Upper lobe of right lung (tissue), 1 donor: ENCODE measurements around the gene GLA. TPM values are rescaled to one million over a fixed set of nuclear protein-coding genes. Genes with fewer than 3 reads are reported as not detected.

Source experiments
- ATAC-seq: fragments of 200-7000 bp; cut with Tn5 transposase; one replicate; pipeline ENCODE4 v1.9.1; 2020; ENCODE audit warnings: mild to moderate bottlenecking, moderate library complexity
- DNase-seq: peaks from one replicate; pipeline ENCODE4 v3.0.0-alpha.2; 2020
- H3K27ac ChIP-seq: fragments of 200-600 bp; one replicate; pipeline ENCODE4 v1.8.0; 2022
- H3K27me3 ChIP-seq: fragments of 200-600 bp; one replicate; pipeline ENCODE4 v1.8.0; 2022; ENCODE audit warnings: mild to moderate bottlenecking
- H3K36me3 ChIP-seq: fragments of 200-600 bp; one replicate; pipeline ENCODE4 v1.8.0; 2022
- H3K4me1 ChIP-seq: fragments of 200-600 bp; one replicate; pipeline ENCODE4 v1.8.0; 2022
- H3K4me3 ChIP-seq: fragments of 200-600 bp; one replicate; pipeline ENCODE4 v1.8.0; 2022; ENCODE audit warnings: mild to moderate bottlenecking
- H3K9me3 ChIP-seq: fragments of 200-600 bp; one replicate; pipeline ENCODE4 v1.8.0; 2022
- intact Hi-C: fragments of 100-400 bp; cut with DNase I; formaldehyde crosslinking; loops from one replicate; pipeline ENCODE4 v1.11.0; 2022
- total RNA-seq: library from RNA; stranded (reverse); fragmentation: NEBNext Ultra II Directional; extraction: Animal tissue kit (Norgen Biotek cat#: 25700); gene quantifications from one replicate; pipeline ENCODE4 v1.2.1, GENCODE V29; 2021
- TF ChIP-seq, protein P1 (sequence below): fragments of 200-600 bp; IDR thresholded peaks from one replicate; pipeline ENCODE4 v1.8.0; 2022; ENCODE audit warnings: antibody characterized with exemption
- donor health status: DM: no; HTN: yes; CAD: no; lungs with severe emphysema.

Gene GLA
- total RNA-seq, 1 donor from 2014 or later, result 46.3 TPM

DNA sequence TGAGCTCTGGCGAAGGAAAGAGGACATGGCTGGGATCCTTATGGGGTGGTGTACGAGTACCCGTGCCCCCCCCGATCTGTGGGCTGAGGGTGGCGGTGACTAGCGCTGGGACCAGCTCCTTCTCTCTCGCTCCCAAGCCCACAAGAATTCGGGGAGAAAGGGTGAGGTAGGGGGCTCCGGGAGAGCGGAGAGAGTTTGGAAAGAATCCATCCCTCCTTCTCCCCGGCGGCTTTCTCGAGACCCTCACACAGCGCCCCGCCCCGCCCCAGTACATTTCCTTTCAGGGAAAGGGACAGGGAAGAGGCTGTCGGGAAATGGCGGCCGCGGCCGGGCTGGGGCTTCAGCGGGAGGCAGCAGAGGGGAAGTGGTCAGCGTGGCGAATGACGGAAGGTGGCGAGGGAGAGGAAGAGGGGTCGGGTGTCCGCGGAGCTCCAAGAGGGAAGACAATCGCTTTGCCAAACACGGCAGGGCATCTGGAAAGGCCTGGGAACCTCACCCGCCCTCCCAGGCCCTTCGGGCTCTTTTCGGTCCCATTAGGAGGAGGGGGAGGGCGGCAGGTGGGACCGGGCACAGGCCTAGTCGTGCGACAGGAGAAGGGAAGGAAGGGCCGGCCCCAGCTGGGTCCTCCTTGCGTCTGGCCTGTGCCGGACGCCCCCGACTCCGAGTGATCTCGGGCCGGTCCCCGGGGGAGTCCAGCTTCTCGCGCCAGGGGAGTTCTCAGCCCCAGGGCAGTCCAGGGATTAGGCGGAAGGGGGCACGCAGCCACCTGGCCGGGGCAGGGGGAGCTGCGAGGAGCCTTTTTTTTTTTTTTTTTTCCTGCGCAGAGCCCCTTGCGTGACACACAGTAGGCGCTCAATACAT lies 10.5 kb upstream of the GLA start:
- no peaks in the 10 kb centered on the region for H3K4me1 ChIP-seq
- ATAC-seq, result peak; percentile 90
- intact Hi-C loops, result no loop called here
- H3K27ac ChIP-seq, result peak overlapping the region; percentile 94
- no peaks in the 10 kb centered on the region for H3K27me3 ChIP-seq
- no peaks in the 10 kb centered on the region for H3K36me3 ChIP-seq
- TF ChIP-seq, protein P1, sequence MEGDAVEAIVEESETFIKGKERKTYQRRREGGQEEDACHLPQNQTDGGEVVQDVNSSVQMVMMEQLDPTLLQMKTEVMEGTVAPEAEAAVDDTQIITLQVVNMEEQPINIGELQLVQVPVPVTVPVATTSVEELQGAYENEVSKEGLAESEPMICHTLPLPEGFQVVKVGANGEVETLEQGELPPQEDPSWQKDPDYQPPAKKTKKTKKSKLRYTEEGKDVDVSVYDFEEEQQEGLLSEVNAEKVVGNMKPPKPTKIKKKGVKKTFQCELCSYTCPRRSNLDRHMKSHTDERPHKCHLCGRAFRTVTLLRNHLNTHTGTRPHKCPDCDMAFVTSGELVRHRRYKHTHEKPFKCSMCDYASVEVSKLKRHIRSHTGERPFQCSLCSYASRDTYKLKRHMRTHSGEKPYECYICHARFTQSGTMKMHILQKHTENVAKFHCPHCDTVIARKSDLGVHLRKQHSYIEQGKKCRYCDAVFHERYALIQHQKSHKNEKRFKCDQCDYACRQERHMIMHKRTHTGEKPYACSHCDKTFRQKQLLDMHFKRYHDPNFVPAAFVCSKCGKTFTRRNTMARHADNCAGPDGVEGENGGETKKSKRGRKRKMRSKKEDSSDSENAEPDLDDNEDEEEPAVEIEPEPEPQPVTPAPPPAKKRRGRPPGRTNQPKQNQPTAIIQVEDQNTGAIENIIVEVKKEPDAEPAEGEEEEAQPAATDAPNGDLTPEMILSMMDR, result no peak
- H3K4me3 ChIP-seq, result peak overlapping the region; percentile 61
- no peaks in the 10 kb centered on the region for H3K9me3 ChIP-seq
- peak; percentile 87 for DNase-seq

DNA sequence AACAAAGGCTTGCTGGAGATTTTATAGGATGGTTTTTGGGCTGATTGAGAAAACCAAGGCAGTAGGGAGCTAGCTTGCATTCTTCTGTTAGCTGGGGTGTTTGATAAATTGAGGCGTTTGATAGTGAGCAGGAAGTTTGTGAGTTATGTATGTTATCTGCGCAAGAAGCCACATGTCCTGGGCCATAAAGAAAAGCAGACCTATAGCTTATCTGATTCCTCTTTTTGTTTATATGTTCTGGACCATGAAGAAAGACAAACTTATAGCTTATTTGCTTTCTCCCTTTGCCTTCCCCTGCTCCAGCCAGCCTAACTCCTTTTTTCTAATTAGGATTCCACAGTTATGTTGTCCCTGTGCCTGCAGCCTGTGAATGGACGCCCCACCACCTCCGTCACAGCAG lies 9.5 kb upstream of the GLA start:
- DNase-seq (no peak), ATAC-seq (no peak)
- peaks cover 2% of the 10 kb centered on the region for H3K36me3 ChIP-seq
- H3K4me3 ChIP-seq, result peak overlapping the region; percentile 61
- no peaks in the 10 kb centered on the region for H3K9me3 ChIP-seq
- no peaks in the 10 kb centered on the region for H3K27me3 ChIP-seq
- intact Hi-C loops, result no loop called here
- TF ChIP-seq, protein P1, result no peak
- H3K27ac ChIP-seq, result peak overlapping the region; percentile 94
- no peaks in the 10 kb centered on the region for H3K4me1 ChIP-seq

DNA sequence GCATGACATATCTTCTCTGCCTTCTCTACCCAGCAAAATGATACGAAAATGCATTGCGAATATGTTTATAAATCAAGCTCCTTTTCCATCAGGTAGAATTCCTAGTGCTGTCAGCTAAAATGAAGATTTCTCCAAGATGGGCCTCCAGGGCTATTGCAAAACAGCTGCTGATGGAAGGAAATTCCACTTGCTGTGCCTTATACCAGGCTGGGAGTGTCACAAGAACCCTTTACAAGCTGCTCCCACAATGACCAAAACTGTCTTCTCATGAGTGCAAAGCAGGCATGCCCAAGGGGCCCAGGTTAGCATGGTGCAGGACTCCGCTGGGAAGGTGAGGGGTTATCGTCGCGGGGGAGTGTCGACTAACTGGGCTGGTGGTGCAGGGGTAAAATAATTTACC lies 9.0 kb upstream of the GLA start:
- Histone ChIP-seq H3K4me1 (no peaks in the 10 kb centered on the region), H3K27ac (no peak overlapping the region), H3K27me3 (no peaks in the 10 kb centered on the region), H3K4me3 (no peak overlapping the region), H3K9me3 (no peaks in the 10 kb centered on the region), H3K36me3 (peaks cover 4% of the 10 kb centered on the region)
- TF ChIP-seq, protein P1, result no peak
- intact Hi-C loops, result no loop called here
- ATAC-seq (no peak), DNase-seq (no peak)

DNA sequence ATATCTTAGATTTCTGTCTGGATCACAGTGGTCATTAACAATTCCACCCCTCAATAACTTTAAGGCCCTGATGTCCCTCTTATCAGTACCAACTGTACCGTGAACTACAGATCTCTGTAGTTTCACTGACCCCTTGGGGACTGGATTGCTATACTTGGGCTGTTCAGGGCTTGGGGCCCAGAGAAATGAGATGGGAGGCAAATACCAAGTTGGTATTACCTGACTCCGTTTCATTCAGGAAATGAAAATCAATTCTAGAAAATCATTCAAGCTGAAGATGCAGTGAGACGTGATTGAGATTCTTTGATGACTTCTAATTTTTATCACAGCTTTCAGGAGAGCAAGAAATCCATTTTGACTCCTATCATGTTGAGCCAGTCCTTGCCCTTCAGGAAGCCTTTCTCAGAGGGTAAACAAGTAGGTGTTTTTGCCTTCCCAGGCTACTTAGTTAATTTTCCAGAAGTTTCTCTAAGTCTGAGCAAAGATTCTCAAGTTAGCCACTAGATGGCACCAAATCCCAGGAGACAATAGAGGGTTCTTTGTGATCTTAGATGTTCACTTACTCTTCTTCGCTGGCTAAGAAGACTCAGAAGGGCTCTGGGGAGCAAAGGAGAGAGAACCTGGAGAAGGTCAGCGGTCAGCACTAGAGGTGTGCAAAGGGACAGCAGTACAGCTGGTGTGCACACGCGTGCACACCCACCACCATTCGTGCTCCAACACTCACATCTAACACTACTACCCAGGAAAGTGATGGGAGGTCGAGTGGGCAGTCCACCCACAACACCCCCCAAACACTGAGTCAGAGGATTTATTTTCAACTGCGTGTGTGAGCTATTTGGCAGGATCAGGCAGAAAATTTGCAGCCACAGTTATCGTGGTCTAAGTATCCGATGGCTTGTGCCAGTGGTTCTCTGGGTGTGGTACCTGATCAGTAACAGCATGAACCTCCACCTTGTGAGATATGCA lies 7.7 kb upstream of the GLA start:
- intact Hi-C loops, result no loop called here

DNA sequence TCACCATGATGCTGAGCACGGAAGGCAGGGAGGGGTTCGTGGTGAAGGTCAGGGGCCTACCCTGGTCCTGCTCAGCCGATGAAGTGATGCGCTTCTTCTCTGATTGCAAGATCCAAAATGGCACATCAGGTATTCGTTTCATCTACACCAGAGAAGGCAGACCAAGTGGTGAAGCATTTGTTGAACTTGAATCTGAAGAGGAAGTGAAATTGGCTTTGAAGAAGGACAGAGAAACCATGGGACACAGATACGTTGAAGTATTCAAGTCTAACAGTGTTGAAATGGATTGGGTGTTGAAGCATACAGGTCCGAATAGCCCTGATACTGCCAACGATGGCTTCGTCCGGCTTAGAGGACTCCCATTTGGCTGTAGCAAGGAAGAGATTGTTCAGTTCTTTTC lies 4.3 kb upstream of the GLA start:
- ATAC-seq (no peak), DNase-seq (no peak)
- intact Hi-C loops, result no loop called here
- H3K4me3 ChIP-seq, result no peak overlapping the region
- peaks cover 4% of the 10 kb centered on the region for H3K4me1 ChIP-seq
- no peaks in the 10 kb centered on the region for H3K9me3 ChIP-seq
- peaks cover 4% of the 10 kb centered on the region for H3K36me3 ChIP-seq
- H3K27me3 ChIP-seq, result no peaks in the 10 kb centered on the region
- H3K27ac ChIP-seq, result no peak overlapping the region
- TF ChIP-seq, protein P1, result no peak

More for the DNA sequence above, 7.7 kb upstream of the GLA start:
- Histone ChIP-seq H3K4me3 (no peak overlapping the region), H3K36me3 (peaks cover 4% of the 10 kb centered on the region), H3K27ac (peak overlapping the region; percentile 63), H3K4me1 (peaks cover 4% of the 10 kb centered on the region), H3K9me3 (no peaks in the 10 kb centered on the region), H3K27me3 (no peaks in the 10 kb centered on the region)
- TF ChIP-seq, protein P1, result peak; percentile 65
- ATAC-seq (peak; percentile 73), DNase-seq (no peak)
